GM06990 (cell line): ENCODE results near the gene NEUROG1.
A peak's percentile ranks its signal among the peaks of the same experiment; 100 is the strongest.

Experiments used
- DNase-seq: peaks from one replicate; pipeline ENCODE4 v3.0.0-alpha.2; 2011; ENCODE audit not compliant: insufficient read length; ENCODE audit errors: extremely low read depth
- H3K27me3 ChIP-seq: replicated peaks from 2 replicates; pipeline ENCODE4 v1.6.0; 2011; ENCODE audit warnings: low read length; ENCODE audit not compliant: control insufficient read depth, insufficient read depth
- H3K36me3 ChIP-seq: 2 replicates; pipeline ENCODE4 v1.5.1; 2011; ENCODE audit warnings: low read length; ENCODE audit not compliant: control insufficient read depth, insufficient read depth
- H3K4me3 ChIP-seq: replicated peaks from 2 replicates; pipeline ENCODE4 v1.5.1; 2011; ENCODE audit warnings: low read depth, mild to moderate bottlenecking, control low read depth, low read length
- CTCF ChIP-seq: IDR thresholded peaks from 2 replicates; pipeline ENCODE4 v1.5.1; 2011; ENCODE audit warnings: low read length, control low read depth, mild to moderate bottlenecking, inconsistent platforms; ENCODE audit not compliant: insufficient read depth, poor library complexity, severe bottlenecking

NEUROG1 gene

GRCh38 chr5:135570453-135570764, 34.6 kb upstream of the NEUROG1 start:
- no peak for DNase-seq
- Histone ChIP-seq H3K36me3 (no peaks in the 10 kb centered on the region), H3K27me3 (peaks cover 1% of the 10 kb centered on the region), H3K4me3 (no peak overlapping the region)
- no peak for TF ChIP-seq CTCF

- no peak overlapping the region for H3K4me3 ChIP-seq
- H3K36me3 ChIP-seq: no peaks in the 10 kb centered on the region
- peaks cover under 1% of the 10 kb centered on the region for H3K27me3 ChIP-seq
- DNase-seq: no peak
- peak; percentile 64 for TF ChIP-seq CTCF
Observed at GRCh38 chr5:135569755-135570452, 34.1 kb upstream of the NEUROG1 start.

- no peak for TF ChIP-seq CTCF
- DNase-seq: no peak
- no peaks in the 10 kb centered on the region; the same call in none of the 2 replicates for H3K27me3 ChIP-seq
- H3K36me3 ChIP-seq: no peaks in the 10 kb centered on the region
- H3K4me3 ChIP-seq: no peak overlapping the region
Observed at GRCh38 chr5:135568923-135569360, 33.2 kb upstream of the NEUROG1 start.

- no peak for TF ChIP-seq CTCF
- no peak for DNase-seq
- Histone ChIP-seq H3K27me3 (no peaks in the 10 kb centered on the region; the same call in none of the 2 replicates), H3K4me3 (no peak overlapping the region), H3K36me3 (no peaks in the 10 kb centered on the region)
Observed at GRCh38 chr5:135568246-135568645, 32.5 kb upstream of the NEUROG1 start.

GRCh38 chr5:135567661-135568060, 31.9 kb upstream of the NEUROG1 start:
- no peak for DNase-seq
- Histone ChIP-seq H3K4me3 (no peak overlapping the region), H3K27me3 (no peaks in the 10 kb centered on the region; the same call in none of the 2 replicates), H3K36me3 (no peaks in the 10 kb centered on the region)
- TF ChIP-seq CTCF: no peak
